ENCODE results near the gene SERGEF.
"Not testable (repeated sequence)": the region's sequence is repeated elsewhere in the genome, so short reads cannot be mapped to it uniquely, and the experiment has no call there.

SERGEF gene

DNA sequence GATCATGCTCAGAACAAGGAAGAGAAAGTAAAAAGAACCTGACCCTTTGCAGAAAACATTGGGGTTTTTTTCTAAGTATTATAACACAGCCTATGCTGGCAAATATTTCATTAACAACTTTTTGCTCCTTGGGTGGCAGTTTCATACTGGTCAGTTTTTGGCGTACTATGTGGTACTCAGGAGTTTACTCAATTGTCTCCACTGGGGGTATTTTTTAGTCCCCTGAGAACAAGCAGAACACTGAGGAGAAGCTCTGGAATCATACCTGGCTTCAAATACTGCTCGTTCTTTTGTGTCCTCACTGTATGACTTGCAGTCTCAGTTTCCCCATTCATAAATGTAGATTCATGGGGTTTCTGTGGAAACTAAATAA, 90.4 kb downstream of the SERGEF start:
- no peak for TF ChIP-seq ZNF274 (IDR thresholded peaks at IDR 0.05; ENCODE audit: low read depth, low read length)
- no peak overlapping the region for H3K4me3 ChIP-seq (ENCODE audit: low read length)

DNA sequence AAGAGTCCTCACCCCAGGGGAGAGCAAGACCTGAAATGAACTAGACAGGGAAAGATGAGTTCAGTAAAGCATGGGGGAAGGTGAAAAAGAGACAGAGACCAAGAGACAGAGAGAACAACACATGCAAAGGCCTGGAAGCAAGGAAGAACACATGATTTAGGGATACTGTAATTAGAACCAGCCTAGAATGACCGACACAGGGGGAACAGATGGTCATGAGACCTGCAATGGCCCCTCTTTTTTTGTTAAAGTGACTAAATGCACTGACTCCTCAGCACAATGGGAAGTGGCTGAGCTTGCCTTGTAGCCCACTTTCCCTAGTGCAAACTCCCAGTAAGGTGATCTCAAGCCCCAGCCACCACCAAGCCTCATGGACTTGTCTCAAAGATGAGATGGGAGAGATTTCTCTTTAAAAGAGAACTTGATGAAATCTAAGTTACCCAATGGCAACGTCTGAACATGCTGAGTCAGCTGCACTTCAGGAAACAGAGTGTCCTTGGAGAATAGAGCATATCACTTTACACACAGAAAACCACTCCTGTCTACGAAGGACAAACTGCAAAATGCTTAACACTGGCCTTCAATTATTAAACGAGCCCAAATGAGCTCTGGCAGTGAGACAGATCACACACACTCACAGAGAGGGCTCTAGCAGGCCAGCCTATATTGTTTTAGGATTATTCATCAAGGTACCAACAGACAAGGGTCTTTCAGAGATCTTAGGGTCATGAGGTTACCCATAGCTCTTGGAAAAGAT, 91.0 kb downstream of the SERGEF start:
- TF ChIP-seq ZNF274 (IDR thresholded peaks at IDR 0.05; ENCODE audit: low read depth, low read length): no peak
- H3K4me3 ChIP-seq (ENCODE audit: low read length): no peak overlapping the region

DNA sequence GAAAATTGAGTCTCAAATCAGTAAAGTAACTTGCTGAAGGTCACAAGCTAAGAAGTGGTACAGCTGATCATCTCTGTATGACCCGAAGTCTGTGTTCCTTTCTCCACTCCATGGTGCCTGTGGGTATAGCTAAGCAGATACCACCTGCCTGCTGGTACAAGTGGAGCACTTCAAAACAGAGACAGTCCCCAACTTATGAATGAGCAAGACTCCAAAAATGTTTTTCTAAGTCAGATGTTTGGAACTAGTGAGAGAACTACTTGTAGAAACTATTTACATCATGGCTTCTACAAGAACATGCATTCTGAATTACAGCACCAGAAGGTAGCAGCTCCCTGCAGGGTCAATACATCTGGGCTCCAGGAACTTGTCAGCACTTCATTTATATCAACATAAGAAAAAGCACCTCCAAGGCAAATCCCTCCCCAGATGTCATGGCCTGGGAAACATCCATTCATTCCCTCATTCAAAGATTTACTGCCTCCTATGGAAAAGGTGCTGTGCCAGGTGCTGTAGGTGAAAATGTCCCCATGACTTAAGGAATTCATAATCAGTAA, 94.7 kb downstream of the SERGEF start:
- no peak overlapping the region for H3K4me3 ChIP-seq (ENCODE audit: low read length)
- TF ChIP-seq ZNF274 (IDR thresholded peaks at IDR 0.05; ENCODE audit: low read depth, low read length): no peak

DNA sequence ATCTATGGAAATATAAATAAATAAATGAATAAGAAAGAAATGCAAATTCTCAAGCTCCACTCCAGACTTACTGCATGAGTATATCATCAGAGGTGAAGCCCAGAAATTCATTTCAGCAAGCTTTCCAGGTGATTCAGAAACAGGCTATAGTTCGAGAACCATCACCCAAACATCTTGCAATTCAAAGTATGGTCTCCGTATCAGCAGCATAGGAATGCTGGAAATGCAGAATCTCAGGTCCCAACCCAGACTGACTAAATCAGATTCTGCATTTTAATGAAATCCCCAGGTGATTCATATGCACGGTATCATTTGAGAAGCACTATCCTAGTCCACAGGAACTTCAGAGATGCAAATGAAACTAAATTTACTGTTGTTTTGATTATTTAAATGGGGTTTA, 95.3 kb downstream of the SERGEF start:
- TF ChIP-seq ZNF274 (IDR thresholded peaks at IDR 0.05; ENCODE audit: low read depth, low read length): no peak
- H3K4me3 ChIP-seq (ENCODE audit: low read length): no peak overlapping the region

DNA sequence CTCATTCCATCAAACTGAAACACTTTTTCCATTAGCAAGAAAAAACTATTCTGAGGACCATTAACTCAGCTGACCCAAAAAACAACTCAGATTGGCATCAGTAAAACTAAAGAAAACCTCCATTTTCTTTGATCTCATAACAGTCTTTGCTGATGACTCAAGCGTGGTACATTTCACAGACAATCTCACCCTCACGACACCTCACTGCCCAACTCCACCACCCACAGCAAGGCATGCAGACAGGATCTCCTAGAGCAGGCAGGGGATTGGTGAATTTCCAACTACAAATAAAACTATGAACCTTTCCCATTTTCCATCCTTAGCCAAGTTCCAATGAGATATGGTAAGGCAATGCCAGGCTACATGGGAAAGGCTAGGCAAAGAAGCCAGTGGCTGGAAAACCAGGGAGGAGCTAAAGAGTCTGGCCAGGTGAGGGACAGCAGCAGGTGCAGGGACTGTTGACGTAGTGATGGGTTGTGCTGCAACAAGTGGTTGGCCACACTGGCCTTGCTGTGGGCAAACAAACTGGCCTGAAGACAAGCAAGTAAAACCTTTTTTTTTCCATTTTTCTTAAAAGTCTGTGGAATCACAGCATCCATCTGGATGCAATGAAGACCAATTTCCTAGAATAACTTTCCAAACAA, 97.2 kb downstream of the SERGEF start:
- H3K4me3 ChIP-seq (ENCODE audit: low read length): no peak overlapping the region
- TF ChIP-seq ZNF274 (IDR thresholded peaks at IDR 0.05; ENCODE audit: low read depth, low read length): no peak

DNA sequence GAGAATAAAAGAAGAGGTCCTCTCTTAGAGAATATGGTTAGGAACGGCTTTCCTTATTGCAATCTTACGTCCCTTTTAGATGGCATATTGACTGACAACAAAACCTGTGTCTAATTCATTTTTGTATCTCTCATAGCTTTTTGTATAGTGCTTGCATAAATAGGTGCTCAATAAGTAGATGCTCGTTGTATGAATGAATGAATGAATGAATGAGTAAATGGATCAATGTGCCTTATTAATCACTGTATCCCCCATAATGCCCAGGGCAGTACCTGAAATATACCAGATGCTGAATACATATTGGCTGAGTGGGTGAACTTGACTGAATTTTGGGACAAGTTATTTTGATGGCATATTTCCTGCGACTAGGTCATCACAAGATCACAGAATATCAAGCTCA, 97.9 kb downstream of the SERGEF start:
- no peak for TF ChIP-seq ZNF274 (IDR thresholded peaks at IDR 0.05; ENCODE audit: low read depth, low read length)
- no peak overlapping the region for H3K4me3 ChIP-seq (ENCODE audit: low read length)

DNA sequence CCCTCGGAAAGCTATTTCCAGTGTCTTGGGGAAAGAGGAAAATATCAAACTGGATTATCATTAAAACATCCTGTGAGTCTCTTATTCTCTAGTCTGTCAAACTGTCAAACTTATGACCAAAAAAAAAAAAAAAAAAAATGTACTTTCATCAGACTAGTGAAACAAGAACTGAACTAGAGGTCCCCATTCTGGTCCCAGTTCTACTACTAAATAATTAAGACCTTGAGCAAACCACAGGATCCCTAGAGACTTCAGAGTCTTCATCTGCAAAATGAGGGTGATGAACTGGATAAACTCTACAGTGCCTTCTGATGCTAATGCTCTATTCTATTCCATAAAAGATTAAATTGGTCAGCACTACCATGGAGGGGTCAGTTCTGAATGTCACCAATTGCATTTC, 105.8 kb downstream of the SERGEF start:
- TF ChIP-seq ZNF274 (IDR thresholded peaks at IDR 0.05; ENCODE audit: low read depth, low read length): no peak
- H3K4me3 ChIP-seq (ENCODE audit: low read length): no peak overlapping the region

DNA sequence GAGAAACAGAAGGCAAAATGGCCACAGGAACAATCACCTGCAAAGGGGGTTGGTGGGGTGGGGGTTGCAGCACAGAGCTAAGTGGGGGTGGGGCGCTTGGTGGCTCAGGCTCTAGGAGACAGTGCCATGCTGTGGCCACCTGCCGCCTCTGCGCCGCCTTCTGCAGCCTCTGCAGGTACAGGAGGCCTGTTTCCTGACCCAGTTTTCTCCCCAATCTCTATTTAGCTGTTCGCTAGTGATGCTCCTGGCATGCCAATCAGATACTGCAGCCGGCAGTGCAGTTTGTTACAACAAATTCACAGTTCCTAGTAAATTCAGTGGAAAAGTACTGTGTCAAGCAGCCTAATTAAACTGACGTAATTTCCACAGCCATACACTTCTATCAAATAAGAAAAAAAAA, 106.4 kb downstream of the SERGEF start:
- TF ChIP-seq ZNF274 (IDR thresholded peaks at IDR 0.05; ENCODE audit: low read depth, low read length): no peak
- no peak overlapping the region for H3K4me3 ChIP-seq (ENCODE audit: low read length)

DNA sequence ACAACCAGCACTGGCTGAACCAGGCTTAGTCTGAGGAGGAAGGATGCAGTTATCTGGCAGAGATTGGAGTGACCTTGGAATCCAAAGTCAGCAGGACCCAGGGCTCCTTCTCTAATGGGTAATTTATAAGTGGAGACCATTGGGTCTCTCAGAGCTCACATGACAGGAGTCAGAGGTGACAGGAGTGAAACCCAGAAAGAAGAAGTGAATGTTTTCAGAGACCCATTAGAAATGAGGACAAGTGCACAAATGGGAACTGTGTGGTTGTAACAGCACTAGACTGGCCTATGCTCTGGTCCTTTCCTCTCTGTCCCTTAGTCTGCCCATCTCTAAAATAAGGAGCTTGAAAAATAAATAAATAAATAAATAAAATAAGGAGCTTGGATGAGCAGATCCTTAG, 107.4 kb downstream of the SERGEF start:
- no peak for TF ChIP-seq ZNF274 (IDR thresholded peaks at IDR 0.05; ENCODE audit: low read depth, low read length)
- H3K4me3 ChIP-seq (ENCODE audit: low read length): no peak overlapping the region

DNA sequence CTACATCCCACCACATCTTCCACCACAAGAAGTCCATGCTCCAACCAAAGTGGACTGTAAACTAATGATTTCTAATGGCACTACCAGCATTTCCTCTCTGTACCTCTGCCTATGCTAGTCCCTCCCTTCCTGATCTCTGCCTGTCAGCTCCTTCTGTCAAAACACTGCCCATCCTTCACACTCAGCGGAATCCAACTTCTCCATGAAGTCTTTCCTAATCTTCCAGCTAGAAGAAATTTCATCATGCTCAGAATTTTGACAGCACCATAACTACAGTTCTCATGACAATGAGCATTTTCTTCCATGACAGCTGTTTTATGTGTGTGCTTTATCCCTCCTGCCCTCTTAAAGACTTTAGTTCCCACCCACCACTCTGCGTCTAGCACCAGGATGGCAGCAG, 111.4 kb downstream of the SERGEF start:
- H3K4me3 ChIP-seq (ENCODE audit: low read length): no peak overlapping the region
- TF ChIP-seq ZNF274 (IDR thresholded peaks at IDR 0.05; ENCODE audit: low read depth, low read length): no peak

DNA sequence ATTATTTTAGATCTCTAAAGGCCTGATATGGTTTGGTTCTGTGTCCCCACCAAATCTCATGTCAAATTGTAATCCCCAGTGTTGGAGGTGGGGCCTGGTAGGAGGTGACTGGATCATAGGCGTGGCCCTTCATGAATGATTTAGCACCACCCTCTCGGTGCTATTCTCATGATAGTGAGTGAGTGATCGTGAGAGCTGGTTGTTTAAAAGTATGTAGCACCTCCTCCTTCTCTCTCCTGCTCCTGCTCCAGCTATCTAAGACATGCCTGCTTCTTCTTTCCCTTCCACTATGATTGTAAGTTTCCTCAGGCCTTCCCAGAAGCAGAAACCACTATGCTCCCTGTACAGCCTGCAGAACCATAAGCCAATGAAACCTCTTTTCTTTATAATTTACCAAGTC, 114.1 kb downstream of the SERGEF start:
- no peak overlapping the region for H3K4me3 ChIP-seq (ENCODE audit: low read length)
- no peak for TF ChIP-seq ZNF274 (IDR thresholded peaks at IDR 0.05; ENCODE audit: low read depth, low read length)

DNA sequence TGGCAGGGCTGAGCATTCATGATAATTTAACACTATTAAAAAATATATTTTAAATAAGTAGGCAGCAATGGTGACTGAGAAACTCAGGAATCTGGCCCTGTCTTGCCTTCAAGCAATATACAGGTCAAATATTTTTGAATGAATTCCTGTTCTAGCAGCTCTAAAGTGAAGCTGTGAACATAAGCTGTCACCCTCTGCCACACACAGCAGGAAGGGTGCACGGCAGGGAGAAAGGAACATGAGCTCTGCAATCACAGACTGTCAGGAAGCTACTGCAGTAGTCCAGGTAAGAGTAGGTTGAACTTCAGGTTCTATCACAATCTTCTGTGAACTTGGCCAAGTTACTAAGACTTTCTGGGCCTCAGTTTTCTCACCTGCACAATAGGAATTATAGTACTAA, 114.8 kb downstream of the SERGEF start:
- TF ChIP-seq ZNF274 (IDR thresholded peaks at IDR 0.05; ENCODE audit: low read depth, low read length): no peak
- no peak overlapping the region for H3K4me3 ChIP-seq (ENCODE audit: low read length)

DNA sequence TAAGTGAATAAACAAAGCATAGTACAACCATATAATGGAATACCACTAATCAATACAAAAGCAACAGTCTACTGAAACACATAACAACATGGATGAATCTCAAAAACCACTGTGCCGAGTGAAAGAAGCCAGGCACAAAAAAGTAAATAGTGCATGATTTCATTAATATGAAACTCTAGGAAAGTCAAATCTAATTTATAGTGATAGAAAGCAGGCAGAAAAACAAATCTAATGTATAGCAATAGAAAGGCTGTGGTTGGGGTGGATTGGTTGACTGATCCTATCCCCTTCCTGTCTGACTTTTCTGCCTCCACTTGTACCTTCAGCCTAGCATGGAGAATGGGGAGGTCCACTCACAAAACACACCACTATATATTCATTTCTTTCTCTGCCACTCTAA, 115.4 kb downstream of the SERGEF start:
- TF ChIP-seq ZNF274 (IDR thresholded peaks at IDR 0.05; ENCODE audit: low read depth, low read length): no peak
- no peak overlapping the region for H3K4me3 ChIP-seq (ENCODE audit: low read length)

DNA sequence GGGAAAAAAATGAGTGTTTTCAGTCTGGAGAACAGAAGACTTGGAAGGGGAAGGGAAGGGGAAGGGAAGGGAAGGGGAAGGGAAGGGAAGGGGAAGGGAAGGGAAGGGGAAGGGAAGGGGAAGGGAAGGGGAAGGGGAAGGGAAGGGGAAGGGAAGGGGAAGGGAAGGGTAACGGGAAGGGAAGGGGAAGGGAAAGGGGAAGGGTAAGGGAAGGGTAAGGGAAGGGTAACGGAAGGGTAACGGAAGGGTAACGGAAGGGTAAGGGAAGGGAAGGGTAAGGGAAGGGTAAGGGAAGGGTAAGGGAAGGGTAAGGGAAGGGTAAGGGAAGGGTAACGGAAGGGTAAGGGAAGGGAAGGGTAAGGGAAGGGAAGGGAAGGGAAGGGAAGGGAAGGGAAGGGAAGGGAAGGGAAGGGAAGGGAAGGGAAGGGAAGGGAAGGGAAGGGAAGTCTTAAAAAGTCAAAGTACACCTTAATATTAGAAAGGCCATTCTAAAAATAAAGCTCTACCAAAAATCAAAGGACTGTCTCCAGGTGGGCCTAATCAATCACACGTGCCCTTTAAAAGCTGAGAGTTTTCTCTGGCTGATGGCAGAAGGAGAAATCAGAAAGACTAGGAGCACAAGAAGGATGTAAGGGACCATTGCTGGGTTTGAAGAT, 116.2 kb downstream of the SERGEF start:
- not testable (repeated sequence) for H3K4me3 ChIP-seq (ENCODE audit: low read length)
